NOMO-1 (cell line): ENCODE data around the gene DRG1.
"Not testable (repeated sequence)": the region's sequence is repeated elsewhere in the genome, so short reads cannot be mapped to it uniquely, and the experiment has no call there.

ENCODE experiments used
- DNase-seq, 2 experiments: peaks; one replicate each; lab custom pipeline; 2025; ENCODE audit not compliant: unreplicated experiment in 2 of 2; lab: John Stamatoyannopoulos, UW

DRG1 gene

GRCh38 chr22:31441652-31442051, 42.2 kb downstream of the DRG1 start:
- DNase-seq: no peak

GRCh38 chr22:31442768-31443489, 43.5 kb downstream of the DRG1 start:
- no peak for DNase-seq

GRCh38 chr22:31443516-31443915, 44.1 kb downstream of the DRG1 start:
- DNase-seq: no peak

DNA sequence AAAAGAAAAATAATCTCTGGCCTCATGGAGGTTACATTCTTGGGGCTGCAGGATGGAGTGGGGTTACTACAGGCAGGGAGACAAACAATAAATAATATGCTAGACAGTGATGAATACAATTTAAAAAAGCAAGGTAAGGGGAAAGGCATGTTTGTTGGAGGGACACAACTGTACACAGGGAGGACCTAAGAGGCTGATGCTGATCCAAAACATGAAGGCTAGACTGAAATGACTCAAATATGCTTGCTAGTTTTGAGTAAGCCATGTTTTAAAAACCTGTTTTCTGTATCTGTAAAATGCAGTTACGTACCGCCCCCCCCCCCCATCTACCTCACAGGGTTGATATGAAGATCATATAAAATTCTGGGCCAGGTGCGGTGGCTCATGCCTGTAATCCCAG, 46.2 kb downstream of the DRG1 start:
- DNase-seq: no peak

DNA sequence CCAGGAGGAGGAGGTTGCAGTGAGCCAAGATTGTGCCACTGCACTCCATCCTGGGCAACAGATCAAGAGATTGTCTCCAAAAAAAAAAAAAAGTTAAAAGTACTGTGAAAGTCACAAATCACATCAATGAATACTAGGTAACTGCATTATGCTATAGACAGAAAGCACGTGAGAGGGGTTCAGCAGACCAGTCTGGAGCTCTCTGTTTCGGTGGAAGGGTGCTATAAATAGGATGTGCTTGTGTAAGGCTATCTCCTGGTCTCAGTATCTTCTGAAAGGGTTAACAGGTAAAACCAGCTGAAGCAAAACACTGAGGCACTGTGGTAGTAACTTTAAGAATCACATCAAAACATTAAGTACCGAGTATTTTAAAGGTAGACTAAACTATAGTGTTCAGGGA, 46.8 kb downstream of the DRG1 start:
- no peak for DNase-seq

DNA sequence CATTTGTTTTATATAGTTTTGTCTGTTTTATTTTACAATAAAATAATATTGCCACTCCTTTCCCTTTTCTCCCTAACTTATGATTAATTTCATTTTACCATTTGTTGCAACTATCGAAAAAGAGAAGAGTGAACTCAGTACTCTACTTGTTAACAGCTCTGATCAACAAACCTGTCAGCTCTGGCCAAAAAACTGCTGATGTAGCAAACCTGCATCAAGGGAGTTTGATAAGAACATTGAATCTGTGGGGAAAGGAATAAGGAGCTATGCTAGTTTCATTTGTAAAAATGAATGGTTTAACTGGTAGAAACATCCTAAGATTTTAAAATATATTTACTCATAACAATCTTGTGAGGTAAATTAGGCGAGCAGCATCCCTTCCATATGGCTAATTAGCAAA, 47.4 kb downstream of the DRG1 start:
- DNase-seq: no peak

DNA sequence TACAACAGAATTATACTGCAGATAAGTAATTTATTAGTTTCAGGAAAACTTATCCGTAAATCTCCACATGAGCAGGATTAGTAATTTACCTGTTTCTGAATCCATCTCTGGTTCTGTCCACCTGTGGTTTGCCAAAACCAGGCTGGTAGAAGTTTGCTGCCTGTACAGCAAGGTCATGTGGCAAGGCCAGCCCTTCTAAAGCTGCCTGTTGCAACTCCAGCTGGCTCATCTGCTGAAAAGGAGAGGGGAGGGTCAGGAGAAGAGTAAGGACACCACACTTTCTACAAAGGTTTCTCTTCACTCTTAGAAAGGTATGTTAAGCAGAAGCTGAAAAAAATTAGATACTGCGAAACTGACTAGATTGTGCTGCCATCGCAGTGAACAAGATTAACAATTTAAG, 47.9 kb downstream of the DRG1 start:
- no peak for DNase-seq

GRCh38 chr22:31448382-31448781, 49.0 kb downstream of the DRG1 start:
- DNase-seq: no peak

- peak in 1 of 2 experiments; percentile 23 for DNase-seq
These were observed 50.1 kb downstream of the DRG1 start for GRCh38 chr22:31449506-31449905.

DNA sequence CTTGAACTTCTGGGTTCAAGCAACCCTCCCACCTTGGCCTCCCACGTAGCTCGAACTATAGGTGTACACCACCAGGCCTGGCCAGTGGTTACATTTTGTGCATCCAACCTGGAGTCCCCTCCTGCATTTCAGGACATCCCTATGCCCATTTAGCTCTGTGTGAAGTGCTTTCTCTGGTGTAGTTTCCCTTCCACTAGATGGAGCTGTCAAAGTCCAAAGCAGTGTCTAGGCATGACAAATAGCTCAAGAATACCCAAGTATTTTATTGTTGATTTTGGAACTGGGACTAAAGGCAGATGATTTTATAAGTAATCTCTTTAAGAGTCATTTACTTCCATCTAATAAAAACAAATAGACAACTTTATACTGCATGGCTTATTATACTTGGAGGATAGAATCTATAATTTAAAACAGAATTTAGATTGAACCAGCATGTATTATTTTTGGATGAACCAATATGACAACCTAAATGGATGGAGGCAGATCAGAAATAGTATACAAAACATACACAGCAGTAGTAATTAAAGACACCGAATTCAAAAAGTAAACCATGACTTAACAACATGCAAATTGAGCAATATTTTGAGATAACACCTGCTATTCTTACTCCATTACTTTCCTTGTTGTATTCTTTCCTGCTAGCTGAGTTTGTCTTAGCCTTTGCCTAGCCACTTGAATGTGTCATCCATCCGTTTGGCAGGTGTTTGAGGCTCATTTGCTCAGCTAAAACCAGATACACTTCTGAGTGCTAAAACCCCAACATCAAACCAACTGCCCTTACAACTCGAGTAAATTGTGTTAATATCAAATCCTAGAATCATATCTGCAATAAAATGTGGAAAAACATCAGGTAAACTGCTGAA, 52.5 kb downstream of the DRG1 start:
- DNase-seq: peak in 1 of 2 experiments; percentile 4

- DNase-seq: no peak
These were observed 62.3 kb downstream of the DRG1 start for GRCh38 chr22:31461699-31462098.

- DNase-seq: no peak
These were observed 65.9 kb downstream of the DRG1 start for GRCh38 chr22:31465307-31465706.

DNA sequence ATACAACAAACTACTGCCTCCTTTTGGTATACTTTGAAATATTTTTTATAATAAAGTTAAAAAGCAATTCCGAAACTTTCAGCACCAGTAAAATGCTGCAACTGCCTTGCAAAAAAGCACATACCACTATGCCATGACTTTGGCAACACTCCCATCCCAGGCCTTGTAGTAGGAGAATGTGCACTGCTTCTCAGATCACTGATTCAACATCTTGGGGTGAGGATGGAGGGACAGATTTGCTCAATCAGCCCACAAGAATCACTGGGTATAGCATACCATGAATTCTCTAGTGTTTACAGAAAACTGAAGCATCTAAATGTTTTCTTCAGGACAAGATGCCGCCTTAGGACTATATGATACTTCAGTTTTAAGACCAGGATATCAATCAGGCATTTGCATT, 75.3 kb downstream of the DRG1 start:
- DNase-seq: no peak

GRCh38 chr22:31475800-31476199, 76.4 kb downstream of the DRG1 start:
- DNase-seq: no peak

- peak; percentile 5 to 27 for DNase-seq
These were observed 77.9 kb downstream of the DRG1 start for GRCh38 chr22:31477329-31477728.

DNA sequence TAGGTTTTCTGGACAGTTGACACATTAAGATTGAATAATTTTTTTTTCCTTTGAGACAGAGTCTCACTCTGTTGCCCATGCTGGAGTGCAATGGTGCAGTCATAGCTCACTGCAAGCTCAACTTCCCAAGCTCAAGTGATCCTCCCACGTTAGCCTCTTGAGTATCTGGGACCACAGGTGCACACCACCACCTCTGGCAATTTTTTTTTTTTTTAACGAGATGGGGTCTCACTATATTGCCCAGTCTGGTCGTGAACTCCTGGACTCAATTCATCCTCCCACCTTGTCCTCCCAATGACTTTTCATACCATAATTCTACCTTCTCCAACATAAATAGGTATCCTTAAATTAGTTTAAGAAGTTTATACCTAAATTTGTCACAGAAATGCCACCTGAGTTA, 81.7 kb downstream of the DRG1 start:
- DNase-seq: no peak

GRCh38 chr22:31482470-31482869, 83.1 kb downstream of the DRG1 start:
- DNase-seq: not testable (repeated sequence)
